Caco-2 (cell line): ENCODE results near the gene ATP1A2. TPM values are rescaled to one million over a fixed set of nuclear protein-coding genes. Genes with fewer than 3 reads are reported as not detected.

Experiments used
- BruUV-seq: library from RNA; stranded (reverse); fragments of 400-500 nt; replicated peaks from 2 replicates; lab custom pipeline; 2021; lab: Mats Ljungman, UMichigan
- CTCF ChIA-PET: fragments of 300-600 bp; sonication (Branson Sonifier 250); formaldehyde crosslinking; loops from one replicate; lab custom pipeline; 2022; ENCODE audit warnings: antibody characterized with exemption; lab: Charles Lee
- POLR2A ChIA-PET: fragments of 300-600 bp; sonication (Branson Sonifier 250); formaldehyde crosslinking; loops from one replicate; lab custom pipeline; 2022; ENCODE audit warnings: antibody characterized with exemption; lab: Charles Lee
- DNase-seq, 2 experiments: peaks; one replicate each; pipeline versions ENCODE4 v3.0.0 to v3.0.0-alpha.2; 2020 to 2022
- H3K27me3 ChIP-seq: replicated peaks from 2 replicates; pipeline ENCODE4 v1.6.0; 2011; ENCODE audit warnings: low read length; ENCODE audit not compliant: control insufficient read depth, insufficient read depth
- H3K36me3 ChIP-seq: 2 replicates; pipeline ENCODE4 v1.5.1; 2011; ENCODE audit warnings: low read length; ENCODE audit not compliant: control insufficient read depth, insufficient read depth
- H3K4me1 ChIP-seq: fragments of 250-450 bp; sonication (Bioruptor Pico); 2 replicates; pipeline ENCODE4 v1.5.1; 2020; ENCODE audit warnings: mild to moderate bottlenecking
- H3K4me3 ChIP-seq: 2 replicates; pipeline ENCODE4 v1.5.1; 2011; ENCODE audit warnings: low read depth, mild to moderate bottlenecking, control low read depth, low read length
- H3K9me3 ChIP-seq: fragments of 250-450 bp; sonication (Bioruptor Pico); 2 replicates; pipeline ENCODE4 v1.5.1; 2020; ENCODE audit warnings: mild to moderate bottlenecking, moderate library complexity
- H3K27ac Mint-ChIP-seq: one replicate; pipeline ENCODE4 v1.8.0; 2022; ENCODE audit warnings: mixed read lengths; ENCODE audit not compliant: unreplicated experiment
- H3K27me3 Mint-ChIP-seq: one replicate; pipeline ENCODE4 v1.8.0; 2022; ENCODE audit warnings: mixed read lengths; ENCODE audit not compliant: insufficient read depth, unreplicated experiment
- H3K36me3 Mint-ChIP-seq: one replicate; pipeline ENCODE4 v1.8.0; 2022; ENCODE audit warnings: mild to moderate bottlenecking, mixed read lengths; ENCODE audit not compliant: insufficient read depth, unreplicated experiment
- H3K4me1 Mint-ChIP-seq: one replicate; pipeline ENCODE4 v1.8.0; 2022; ENCODE audit warnings: low read depth, mixed read lengths; ENCODE audit not compliant: unreplicated experiment
- H3K4me3 Mint-ChIP-seq: one replicate; pipeline ENCODE4 v1.8.0; 2022; ENCODE audit warnings: mild to moderate bottlenecking, moderate library complexity, mixed read lengths; ENCODE audit not compliant: unreplicated experiment
- H3K9me3 Mint-ChIP-seq: one replicate; pipeline ENCODE4 v1.8.0; 2022; ENCODE audit warnings: mixed read lengths; ENCODE audit not compliant: unreplicated experiment
- CTCF ChIP-seq, 2 experiments: fragments of 200-600 bp in 1 of 2; IDR thresholded peaks; 1 replicate in 1 of 2; 2 replicates in 1 of 2; pipeline versions ENCODE4 v1.5.1 to v1.8.0; 2011 to 2022; ENCODE audit warnings: antibody characterized with exemption in 1 of 2, control low read depth in 1 of 2, inconsistent platforms in 1 of 2, low read depth in 1 of 2, low read length in 1 of 2, mild to moderate bottlenecking in 1 of 2, moderate library complexity in 1 of 2; ENCODE audit not compliant: insufficient read depth in 1 of 2, severe bottlenecking in 1 of 2, unreplicated experiment in 1 of 2
- intact Hi-C: fragments of 100-400 bp; cut with micrococcal nuclease; formaldehyde crosslinking; loops from one replicate; pipeline ENCODE4 v1.10.0; 2022; ENCODE audit not compliant: unreplicated experiment
- total RNA-seq: library from RNA; stranded (reverse); gene quantifications from 2 replicates; pipeline ENCODE4 v1.2.3, GENCODE V29; 2022

Gene ATP1A2
- total RNA-seq, 1 experiment from 2014 or later = 0.36 TPM

GRCh38 chr1:160148121-160148520 lies 32.6 kb downstream of the ATP1A2 start:
- no peaks in the 10 kb centered on the region for H3K4me1 Mint-ChIP-seq
- no peak overlapping the region for H3K4me3 Mint-ChIP-seq
- POLR2A ChIA-PET = no interaction called here

GRCh38 chr1:160149233-160149632 lies 33.7 kb downstream of the ATP1A2 start:
- H3K27ac Mint-ChIP-seq = no peak overlapping the region
- no peaks in the 10 kb centered on the region for H3K9me3 ChIP-seq
- no TSS peak for BruUV-seq
- no peaks in the 10 kb centered on the region for H3K4me1 Mint-ChIP-seq
- H3K9me3 Mint-ChIP-seq = no peaks in the 10 kb centered on the region
- H3K27me3 Mint-ChIP-seq = no peaks in the 10 kb centered on the region
- ChIA-PET POLR2A (no interaction called here), CTCF (no interaction called here)
- H3K36me3 Mint-ChIP-seq = no peaks in the 10 kb centered on the region
- no peak overlapping the region for H3K4me3 Mint-ChIP-seq
- no peak overlapping the region for H3K4me3 ChIP-seq
- intact Hi-C loops = no loop called here
- no peak for TF ChIP-seq CTCF (IDR thresholded peaks at IDR 0.05; ENCODE audit: insufficient read depth in 1 of 2, low read depth in 1 of 2, low read length in 1 of 2, severe bottlenecking in 1 of 2, unreplicated experiment in 1 of 2)
- no peaks in the 10 kb centered on the region for H3K36me3 ChIP-seq
- no peak for DNase-seq
- H3K4me1 ChIP-seq = no peaks in the 10 kb centered on the region
- H3K27me3 ChIP-seq = no peaks in the 10 kb centered on the region

More at GRCh38 chr1:160148121-160148520, 32.6 kb downstream of the ATP1A2 start:
- Mint-ChIP-seq H3K36me3 (no peaks in the 10 kb centered on the region), H3K27ac (no peak overlapping the region), H3K9me3 (no peaks in the 10 kb centered on the region), H3K27me3 (no peaks in the 10 kb centered on the region)
- no peaks in the 10 kb centered on the region for H3K4me1 ChIP-seq
- no peaks in the 10 kb centered on the region for H3K9me3 ChIP-seq
- no peak for DNase-seq
- no TSS peak for BruUV-seq
- no peaks in the 10 kb centered on the region for H3K36me3 ChIP-seq
- H3K4me3 ChIP-seq = no peak overlapping the region
- H3K27me3 ChIP-seq = no peaks in the 10 kb centered on the region
- intact Hi-C loops = no loop called here
- CTCF ChIA-PET = interaction anchor here (1.1 kb wide), 1 partner anchor 9 kb away, joined by 4 read pairs; no protein-coding TSS in a partner anchor
- no peak for TF ChIP-seq CTCF (IDR thresholded peaks at IDR 0.05; ENCODE audit: insufficient read depth in 1 of 2, low read depth in 1 of 2, low read length in 1 of 2, severe bottlenecking in 1 of 2, unreplicated experiment in 1 of 2)

GRCh38 chr1:160149716-160150115 lies 34.2 kb downstream of the ATP1A2 start:
- BruUV-seq = no TSS peak
- Mint-ChIP-seq H3K27ac (no peak overlapping the region), H3K4me3 (no peak overlapping the region), H3K9me3 (no peaks in the 10 kb centered on the region), H3K27me3 (no peaks in the 10 kb centered on the region), H3K4me1 (no peaks in the 10 kb centered on the region), H3K36me3 (no peaks in the 10 kb centered on the region)
- Histone ChIP-seq H3K36me3 (no peaks in the 10 kb centered on the region), H3K4me3 (no peak overlapping the region), H3K27me3 (no peaks in the 10 kb centered on the region), H3K4me1 (no peaks in the 10 kb centered on the region), H3K9me3 (no peaks in the 10 kb centered on the region)
- CTCF ChIA-PET = no interaction called here
- POLR2A ChIA-PET = no interaction called here
- TF ChIP-seq CTCF (IDR thresholded peaks at IDR 0.05; ENCODE audit: insufficient read depth in 1 of 2, low read depth in 1 of 2, low read length in 1 of 2, severe bottlenecking in 1 of 2, unreplicated experiment in 1 of 2) = no peak
- intact Hi-C loops = no loop called here
- no peak for DNase-seq
